NOMO-1 treated with DMSO at 0.1 percent for 48 hours (cell line): ENCODE results near the gene LUC7L2.
"Not testable (repeated sequence)": the region's sequence is repeated elsewhere in the genome, so short reads cannot be mapped to it uniquely, and the experiment has no call there.

ENCODE experiments used
- DNase-seq: peaks from one replicate; lab custom pipeline; 2025; ENCODE audit not compliant: unreplicated experiment; lab: John Stamatoyannopoulos, UW

LUC7L2 gene, protein sequence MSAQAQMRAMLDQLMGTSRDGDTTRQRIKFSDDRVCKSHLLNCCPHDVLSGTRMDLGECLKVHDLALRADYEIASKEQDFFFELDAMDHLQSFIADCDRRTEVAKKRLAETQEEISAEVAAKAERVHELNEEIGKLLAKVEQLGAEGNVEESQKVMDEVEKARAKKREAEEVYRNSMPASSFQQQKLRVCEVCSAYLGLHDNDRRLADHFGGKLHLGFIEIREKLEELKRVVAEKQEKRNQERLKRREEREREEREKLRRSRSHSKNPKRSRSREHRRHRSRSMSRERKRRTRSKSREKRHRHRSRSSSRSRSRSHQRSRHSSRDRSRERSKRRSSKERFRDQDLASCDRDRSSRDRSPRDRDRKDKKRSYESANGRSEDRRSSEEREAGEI

DNA sequence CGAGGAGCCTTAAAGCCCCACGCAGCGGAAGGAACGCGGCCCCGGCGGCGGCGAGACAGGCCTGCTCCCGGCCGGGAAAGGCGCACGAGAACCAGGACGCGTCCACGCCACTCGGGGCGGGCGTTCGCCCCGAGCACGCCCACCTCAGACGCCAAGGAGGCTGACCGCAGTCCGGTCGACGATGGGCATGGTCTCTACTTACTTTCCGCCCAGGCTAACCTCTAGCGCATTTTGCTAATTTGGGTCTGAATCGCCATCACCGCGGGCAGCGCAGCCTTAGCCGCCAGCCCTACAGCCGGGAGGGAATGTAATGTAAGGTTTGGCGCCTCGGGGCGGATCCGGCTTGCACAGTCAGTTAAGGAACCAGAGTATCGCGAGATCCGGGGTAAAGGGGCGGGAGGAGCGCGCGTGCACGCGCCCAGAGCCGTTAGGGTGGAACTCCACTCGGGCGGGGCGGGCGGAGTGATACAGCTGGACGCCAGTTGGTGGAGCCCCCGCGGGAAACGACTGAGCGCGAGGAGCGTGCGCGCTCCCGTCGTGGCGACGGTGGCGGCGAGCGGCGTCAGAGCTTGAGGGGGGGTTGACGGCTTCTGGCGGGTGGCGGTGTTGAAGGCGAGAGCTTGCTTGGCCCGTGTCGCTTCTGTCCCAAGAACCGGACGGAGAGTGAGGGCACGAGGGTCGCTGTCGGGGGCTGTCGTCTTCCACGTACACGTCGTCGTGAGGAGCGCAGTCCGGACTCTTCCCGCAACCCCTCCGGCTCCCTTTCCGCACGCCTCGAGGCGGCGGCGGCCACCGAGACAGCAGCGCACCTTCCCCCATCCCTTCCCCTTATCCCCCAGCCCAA, at the start of gene LUC7L2:
Gene LUC7L2, plus strand, starts transcription at position 529 of the 844 bp plus-strand sequence. CDS start 368 bp downstream, outside the sequence.
- peak; percentile 87 for DNase-seq

DNA sequence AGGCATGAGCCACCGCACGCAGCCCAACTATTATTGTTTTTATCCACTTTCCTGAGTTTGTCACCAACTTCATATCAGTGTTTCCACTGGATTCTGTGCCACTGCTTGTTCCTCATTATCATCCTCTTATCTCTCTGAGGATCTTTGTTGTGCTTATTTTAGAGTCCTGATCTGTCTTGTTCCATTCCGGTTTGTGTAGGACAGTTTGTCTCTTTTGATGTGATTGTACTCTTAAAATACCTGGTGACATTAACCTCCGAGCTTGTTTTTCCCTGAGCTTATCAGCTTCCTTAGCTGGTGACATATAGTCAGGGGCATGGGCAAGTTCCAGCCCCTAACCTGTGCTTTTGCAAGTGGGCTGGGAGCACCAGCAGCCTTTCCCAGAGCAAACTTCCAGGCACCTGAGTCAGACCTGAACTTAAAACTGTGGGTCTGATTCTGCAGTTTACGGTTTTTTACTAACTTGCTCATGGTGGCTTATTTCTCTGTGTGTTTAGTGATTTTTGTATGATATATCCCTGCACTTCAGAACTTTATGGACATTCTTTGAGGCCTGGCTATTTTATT, 41.7 kb upstream of the LUC7L2 start:
- no peak for DNase-seq

DNA sequence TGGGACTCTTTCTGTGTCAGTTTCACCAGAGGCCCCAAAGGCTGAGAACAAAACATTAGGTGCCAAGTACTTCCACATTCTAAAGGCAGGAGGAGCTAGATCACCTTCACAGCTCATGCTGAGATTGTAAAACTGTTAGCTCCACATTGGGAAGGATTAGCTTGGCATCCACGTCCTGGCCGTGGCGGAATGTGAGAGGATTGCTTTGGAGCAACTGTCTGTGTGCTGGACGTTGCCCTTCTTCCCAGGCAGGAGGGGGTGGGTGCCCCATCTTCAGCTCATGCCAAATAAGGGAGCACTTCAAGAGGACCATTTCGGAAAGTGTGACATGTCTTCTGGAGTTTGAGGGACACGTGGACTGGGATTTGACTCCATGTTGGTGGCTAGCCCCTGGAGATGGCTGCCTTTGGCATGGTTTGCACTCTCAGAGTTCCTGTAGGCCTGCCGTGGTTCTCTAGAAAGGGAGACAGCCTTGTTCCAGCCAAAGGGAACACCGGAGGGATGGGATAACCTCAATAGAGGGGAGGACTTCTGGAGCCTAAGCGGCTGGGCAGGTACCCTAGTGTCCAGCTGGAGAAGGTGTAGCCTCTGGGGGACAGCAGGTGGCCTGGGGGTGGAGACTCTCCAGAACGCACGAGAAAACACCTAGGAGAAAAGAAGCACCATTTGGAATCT, 38.5 kb upstream of the LUC7L2 start:
- no peak for DNase-seq

DNA sequence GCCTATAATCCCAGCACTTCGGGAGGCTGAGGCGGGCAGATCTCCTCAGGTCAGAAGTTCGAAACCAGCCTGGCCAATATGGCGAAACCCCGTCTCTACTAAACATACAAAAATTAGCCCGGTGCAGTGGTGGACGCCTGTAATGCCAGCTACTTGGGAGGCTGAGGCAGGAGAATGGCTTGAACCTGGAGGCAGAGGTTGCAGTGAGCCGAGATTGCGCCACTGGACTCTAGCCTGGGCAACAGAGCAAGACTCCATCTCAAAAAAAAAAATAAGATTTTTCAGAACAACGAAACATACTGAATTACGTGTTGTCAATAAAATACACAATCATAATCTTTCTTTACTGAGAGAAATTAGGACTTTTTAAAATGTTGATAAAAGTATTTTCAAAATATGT, 35.0 kb upstream of the LUC7L2 start:
- DNase-seq, result not testable (repeated sequence)

DNA sequence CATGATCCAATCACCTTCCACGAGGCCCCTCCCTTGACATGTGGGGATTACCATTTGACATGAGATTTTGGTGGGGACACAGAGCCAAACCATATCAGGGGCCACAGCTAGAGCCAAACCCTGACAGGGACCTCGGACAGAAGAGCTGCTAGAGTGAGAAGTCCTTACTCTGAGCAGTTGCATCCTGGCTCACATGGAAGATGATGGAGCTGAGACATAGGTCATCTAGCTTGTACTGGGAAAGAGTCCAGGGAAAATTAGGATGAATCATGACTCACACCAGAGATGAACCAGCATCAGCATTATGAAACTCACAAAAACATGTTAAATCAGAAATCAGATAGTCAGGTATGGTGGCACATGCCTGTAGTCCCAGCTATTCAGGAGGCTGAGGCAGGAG, 31.3 kb upstream of the LUC7L2 start:
- no peak for DNase-seq

DNA sequence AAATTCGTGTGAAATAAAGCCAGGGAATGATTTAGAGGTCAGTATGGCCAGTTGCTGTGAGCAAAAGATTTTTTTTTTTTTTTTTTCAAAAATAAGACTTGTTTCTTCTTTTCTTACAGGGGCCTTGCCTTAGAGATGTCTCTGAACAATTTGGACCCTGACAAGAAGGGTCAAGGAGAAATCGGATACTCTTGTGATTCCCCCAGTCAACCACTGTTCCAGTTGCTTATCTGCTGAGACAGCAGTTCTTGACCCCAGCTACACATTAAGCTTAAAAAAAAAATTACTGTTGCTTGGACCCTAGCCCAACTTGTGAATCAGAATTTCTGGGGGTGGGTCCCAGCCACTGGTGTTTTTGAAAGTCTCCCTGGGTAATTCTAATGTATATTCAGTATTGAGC, 30.6 kb upstream of the LUC7L2 start:
- DNase-seq, result no peak

DNA sequence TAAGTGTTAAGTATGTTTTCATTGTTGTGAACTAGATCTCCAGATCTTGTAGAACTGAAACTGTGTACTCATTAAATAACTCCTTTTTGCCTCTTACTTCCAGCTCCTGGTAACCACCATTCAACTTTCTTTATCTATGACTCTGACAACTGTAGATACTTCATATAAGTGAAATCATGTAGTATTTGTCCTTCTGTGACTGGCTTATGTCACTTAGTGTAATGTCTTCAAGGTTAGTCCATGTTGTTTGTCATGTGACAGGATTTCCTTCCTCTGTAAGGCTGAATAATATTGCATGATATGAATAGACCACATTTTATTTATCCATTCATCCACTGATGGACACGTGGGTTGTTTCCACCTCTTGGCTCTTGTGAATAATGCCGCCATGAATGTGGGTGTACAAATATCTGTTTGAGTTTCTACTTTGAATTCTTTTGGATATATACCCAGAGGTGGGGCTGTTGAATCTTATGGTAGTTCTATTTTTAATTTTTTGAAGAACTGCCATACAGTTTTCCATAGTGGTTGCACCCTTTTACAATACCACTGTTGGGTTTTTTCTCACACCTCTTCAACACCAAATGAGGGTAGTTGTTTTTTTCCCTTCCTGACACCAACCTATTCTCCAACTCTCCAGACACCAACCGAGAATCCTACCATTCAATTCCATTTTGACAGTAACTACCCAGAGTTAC, 29.2 kb upstream of the LUC7L2 start:
- no peak for DNase-seq

DNA sequence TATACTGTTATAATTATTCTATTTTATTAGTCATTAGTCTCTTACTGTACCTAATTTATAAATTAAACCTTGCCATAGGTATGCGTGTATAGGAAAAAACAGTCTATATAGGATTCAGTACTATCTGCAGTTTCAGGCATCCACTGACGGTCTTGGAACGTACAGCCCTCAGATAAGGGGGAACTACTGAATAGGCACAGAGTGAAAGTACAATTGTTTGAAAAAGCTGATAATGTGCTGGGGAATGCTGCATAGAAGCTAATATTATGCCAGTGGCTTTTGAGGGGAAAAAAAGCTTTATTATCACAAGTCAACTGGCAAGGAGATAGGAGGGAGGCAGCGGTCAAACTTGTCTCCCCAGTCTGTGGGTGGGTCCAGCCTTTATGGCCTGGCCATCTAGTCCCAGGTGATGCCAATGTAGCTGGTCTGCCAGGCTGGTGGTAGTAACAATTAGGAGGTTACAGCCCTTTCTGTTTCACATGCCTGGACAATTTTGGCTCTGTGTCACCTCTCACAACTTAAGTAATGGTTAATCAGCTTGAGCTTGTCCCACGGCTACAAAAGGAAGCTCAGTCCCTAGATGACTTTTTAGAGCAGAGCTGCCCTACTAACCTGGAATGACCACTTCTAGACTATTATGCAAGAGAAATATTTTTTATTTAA, 26.9 kb upstream of the LUC7L2 start:
- DNase-seq, result no peak

DNA sequence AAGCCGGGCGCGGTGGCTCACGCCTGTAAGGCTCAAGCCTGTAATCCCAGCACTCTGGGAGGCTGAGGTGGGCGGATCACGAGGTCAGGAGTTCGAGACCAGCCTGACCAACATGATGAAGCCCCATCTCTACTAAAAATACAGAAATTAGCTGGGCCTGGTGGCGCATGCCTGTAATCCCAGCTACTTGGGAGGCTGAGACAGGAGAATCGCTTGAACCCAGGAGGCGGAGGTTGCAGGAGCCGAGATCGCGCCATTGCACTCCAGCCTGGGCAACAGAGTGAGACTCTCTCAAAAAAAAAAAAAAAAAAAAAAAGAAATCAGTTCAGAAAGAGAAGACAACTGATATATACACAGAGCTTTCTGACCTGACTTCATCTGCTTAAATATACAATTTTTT, 26.3 kb upstream of the LUC7L2 start:
- not testable (repeated sequence) for DNase-seq

DNA sequence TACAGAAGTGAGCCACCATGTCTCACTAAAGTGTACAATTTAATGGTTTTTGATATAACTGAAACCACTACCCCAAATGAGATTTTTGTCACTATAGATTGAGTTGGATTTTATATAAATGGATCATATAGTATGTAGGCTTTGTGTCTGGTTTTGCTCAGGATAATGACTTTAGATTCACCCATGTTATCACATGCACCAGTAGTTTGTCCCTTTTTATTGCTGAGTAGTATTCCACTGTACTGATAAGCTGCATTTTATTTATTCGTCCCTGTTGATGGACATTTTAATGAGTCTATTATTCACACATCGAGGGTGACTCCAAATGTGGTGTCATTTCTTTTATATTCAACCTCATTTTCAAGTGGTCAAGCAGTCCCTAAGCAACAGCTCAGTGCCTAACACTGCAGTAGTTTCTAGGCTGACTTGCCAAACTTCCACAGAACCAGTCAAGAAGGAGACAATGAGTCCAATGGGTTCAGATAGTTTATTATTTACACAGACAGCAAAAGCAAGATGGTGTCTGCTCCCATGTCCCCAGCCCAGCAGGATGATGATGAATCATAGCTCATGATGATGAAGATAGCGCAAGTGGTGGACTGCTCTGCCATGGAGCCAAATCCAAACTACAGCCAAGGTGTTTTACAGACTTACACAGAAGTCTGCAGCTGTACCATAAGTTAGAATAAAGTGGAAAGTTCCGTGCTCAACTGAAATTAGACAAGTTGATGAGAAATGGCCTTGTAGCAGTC, 25.1 kb upstream of the LUC7L2 start:
- no peak for DNase-seq

DNA sequence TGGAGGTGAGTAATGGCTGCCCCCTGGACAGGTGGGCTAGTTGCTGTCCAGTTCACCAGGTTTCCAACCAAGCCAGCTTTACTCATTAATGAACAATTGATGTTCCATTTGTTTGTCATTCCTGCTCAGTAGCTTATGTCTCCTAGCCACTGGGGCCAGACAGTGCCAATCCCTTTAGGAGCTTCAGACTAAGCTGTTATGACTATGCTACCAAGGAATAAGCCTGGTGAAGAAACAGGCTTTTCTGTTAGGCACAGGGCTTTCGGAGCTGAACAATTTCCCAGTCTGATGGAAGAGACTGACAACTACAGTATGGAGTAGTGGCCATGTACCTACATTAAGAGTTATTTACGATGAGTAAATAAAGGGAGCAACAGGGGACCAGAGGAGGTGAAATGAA, 20.7 kb upstream of the LUC7L2 start:
- no peak for DNase-seq

DNA sequence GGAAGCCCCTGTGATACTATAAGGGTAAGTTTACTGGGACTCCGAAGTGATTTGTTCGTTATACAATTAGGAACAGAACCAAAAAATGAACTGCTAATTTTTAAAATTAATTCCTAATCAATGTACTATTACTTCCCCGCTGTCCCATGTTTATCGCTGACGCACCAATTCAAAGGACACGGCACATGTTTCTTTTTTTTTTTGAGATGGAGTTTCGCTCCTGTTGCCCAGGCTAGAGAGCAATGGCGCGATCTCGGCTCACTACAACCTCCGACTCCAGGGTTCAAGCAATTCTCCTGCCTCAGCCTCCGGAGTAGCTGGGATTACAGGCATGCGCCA, 20.0 kb upstream of the LUC7L2 start:
- no peak for DNase-seq

DNA sequence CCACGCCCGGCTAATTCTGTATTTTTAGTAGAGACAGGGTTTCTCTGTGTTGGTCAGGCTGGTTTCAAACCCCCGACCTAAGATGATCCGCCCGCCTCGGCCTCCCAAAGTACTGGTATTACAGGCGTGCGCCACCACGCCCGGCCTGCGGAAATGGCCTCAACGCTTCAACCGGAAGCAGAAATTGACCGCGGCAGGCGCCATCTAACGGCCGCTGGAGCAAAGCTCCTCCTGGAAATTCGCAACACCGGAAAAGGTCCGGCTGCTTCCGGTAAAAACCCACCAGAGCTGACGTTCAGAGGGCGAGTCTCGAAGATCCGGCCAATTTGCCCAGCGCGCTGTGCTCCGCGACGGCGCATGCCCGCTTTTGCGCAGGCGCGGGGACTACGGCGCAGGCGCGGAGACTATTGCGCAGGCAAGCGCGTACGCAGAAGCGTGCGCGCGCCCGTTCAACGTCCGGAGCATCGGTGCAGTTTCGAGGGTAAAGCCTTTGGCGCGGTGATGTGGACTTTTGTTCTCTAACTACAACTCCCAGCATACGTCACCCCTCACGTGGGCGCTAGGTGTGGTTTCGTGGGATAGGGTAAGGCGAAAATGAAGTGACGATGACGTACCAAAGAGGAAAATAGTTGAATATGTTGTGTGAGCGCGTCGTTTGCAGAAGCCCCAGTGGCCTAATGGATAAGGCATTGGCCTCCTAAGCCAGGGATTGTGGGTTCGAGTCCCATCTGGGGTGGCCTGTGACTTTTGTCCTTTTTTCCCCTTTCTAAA, 19.5 kb upstream of the LUC7L2 start:
- DNase-seq, result peak; percentile 93

DNA sequence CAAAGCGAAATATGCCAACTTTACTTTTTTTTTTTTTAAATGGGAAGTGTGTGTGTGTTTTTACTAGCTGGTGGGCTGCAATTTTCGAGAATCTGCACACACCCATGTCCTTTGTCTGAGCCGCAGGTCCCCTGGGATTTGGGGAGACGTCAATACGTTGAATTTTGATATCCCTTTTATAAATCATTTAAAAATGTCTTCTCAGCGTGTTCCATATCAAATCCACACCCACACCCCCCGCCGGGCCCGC, 19.0 kb upstream of the LUC7L2 start:
- no peak for DNase-seq

DNA sequence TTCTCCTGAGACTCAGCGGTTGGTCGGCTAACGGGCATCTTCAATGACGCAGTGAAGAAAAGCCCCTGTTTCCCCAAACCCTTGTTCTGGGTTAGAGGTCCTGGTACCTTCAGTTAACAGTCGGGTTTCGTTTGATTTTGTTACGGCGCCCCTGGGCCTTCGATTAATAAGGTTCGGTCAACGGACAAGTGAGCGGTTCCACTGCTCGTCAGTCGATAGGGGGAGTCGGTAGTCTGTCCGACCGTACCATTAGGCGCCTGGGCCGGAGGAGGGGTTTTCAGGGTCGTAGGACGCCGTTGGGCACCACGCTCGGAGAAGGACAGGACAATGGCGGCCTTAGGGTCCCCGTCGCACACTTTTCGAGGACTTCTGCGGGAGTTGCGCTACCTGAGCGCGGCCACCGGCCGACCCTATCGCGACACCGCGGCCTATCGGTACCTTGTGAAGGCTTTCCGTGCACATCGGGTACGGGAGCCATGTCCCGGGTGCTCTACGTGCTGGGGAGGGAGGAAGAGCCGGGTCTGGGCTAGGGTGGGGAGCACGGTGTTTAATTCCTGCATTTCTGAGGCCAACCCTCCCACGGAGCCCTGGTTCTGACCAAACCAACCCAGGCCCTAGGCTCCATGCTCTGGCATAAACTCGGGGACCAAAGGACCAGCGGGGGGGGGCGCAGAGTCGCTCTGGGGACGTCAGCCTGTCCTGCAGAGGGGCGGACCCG, 18.5 kb upstream of the LUC7L2 start, which contains the start of gene FMC1:
Gene FMC1, plus strand, starts transcription at position 280 of the 718 bp plus-strand sequence. Its CDS starts 48 bp downstream, at position 328.
- DNase-seq, result peak; percentile 72

DNA sequence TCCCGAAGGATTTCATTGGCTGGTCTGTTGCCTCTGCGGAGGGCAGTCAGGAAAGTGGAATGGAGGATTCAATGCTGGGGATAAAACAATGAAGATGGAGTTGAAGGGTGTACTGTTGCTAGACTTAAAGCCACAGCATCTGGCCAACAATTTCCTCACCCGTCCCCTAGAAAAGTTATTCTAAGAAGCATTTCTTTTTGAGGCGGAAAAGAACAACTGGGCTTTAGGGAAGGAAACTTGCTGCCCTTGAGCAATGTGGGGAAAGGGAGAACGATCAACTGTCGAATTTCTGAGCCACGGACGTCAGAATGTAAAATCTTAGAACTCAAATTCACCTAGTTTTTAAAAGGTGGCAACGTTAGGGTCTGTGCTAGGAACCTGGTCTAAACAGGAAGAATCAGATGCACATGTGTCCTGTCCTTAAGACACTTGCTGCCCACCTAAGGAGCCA, 17.9 kb upstream of the LUC7L2 start:
- DNase-seq, result peak; percentile 77

DNA sequence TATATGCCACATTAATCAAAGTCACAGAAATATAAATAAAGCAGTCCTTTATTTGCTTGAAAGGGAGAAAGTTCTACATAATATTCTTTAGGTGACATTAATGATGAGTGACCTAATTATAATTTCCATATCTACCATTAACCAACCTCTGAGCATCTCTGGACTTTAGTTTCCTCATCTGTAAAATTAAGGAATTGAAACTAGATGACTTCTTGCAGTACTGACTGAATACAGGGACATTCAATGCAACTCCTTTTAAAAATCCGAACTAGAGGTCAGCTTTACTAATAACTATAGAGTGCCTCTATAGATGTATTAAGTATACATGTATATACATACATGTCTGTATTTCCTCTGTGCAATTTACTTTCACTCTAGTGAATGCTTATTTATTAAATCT, 14.7 kb upstream of the LUC7L2 start:
- DNase-seq, result peak; percentile 40

DNA sequence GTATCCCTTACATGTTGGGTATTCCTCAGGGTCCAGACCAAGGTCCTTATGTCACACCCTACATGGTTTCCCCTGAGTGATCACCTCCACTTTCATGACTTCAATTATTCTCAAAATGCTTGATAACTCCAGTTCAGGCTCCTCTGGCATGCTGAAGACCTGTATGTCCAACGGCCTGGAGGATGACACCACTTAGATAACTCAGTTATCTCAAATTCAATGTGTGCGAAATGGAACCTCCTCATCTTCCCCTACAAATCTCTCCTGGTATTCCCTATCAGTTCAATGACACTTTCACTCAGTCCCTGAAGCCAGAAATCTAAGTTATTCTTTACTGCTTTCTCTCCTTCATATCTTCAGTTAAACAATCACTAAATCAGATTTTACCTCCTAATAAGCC, 8.7 kb upstream of the LUC7L2 start:
- DNase-seq, result no peak
